ENCODE data around the gene ABCG1. TPM values are rescaled to one million over a fixed set of nuclear protein-coding genes. Genes with fewer than 3 reads are reported as not detected.

The ABCG1 gene
- total and polyA plus RNA-seq, 2 of the 4 experiments (the other 2 are of a cell fraction): 0.19 to 0.36 TPM

GRCh38 chr21:42187976-42188653, 30.8 kb upstream of the ABCG1 start:
- dilution Hi-C loops (cut with HindIII; ENCODE audit: low sequenced_read_pairs, unreplicated experiment): no loop called here
- H3K18ac ChIP-seq (ENCODE audit: low read depth, low read length): no peak overlapping the region
- no peak overlapping the region for H3K9ac ChIP-seq (ENCODE audit: low read depth, low read length)
- H3K9me3 ChIP-seq (ENCODE audit: control insufficient read depth, insufficient read depth, low read length): no peaks in the 10 kb centered on the region
- no peak overlapping the region for H3K4ac ChIP-seq (ENCODE audit: low read depth, low read length)
- H2AK5ac ChIP-seq (ENCODE audit: low read depth, low read length): no peak overlapping the region
- no peak overlapping the region for H3K56ac ChIP-seq (ENCODE audit: extremely low read depth, insufficient read depth, low read length)
- H2BK5ac ChIP-seq (ENCODE audit: low read depth, low read length, poor library complexity, severe bottlenecking): no peak overlapping the region
- no peaks in the 10 kb centered on the region; the same call in 1 of the 2 replicates for H3K4me1 ChIP-seq (ENCODE audit: control insufficient read depth, insufficient read depth, low read length)
- ChIA-PET POLR2A (ENCODE audit: unreplicated experiment) (no interaction called here), CTCF (no interaction called here)
- no peak overlapping the region for H3K4me2 ChIP-seq (ENCODE audit: low read depth, low read length)
- H3K27me3 ChIP-seq (ENCODE audit: control insufficient read depth, insufficient read depth, low read length): peaks cover 15% of the 10 kb centered on the region; the same call in 1 of the 2 replicates
- H3K36me3 ChIP-seq (ENCODE audit: control insufficient read depth, insufficient read depth, low read length): no peaks in the 10 kb centered on the region
- H3K79me1 ChIP-seq (ENCODE audit: low read depth in 1 of 2, low read length in 2 of 2): no peaks in the 10 kb centered on the region
- in situ Hi-C loops (cut with MboI; ENCODE audit: low sequenced_read_pairs): no loop called here
- no peaks in the 10 kb centered on the region for H4K20me1 ChIP-seq (ENCODE audit: insufficient read depth, low read length)
- no peak overlapping the region for H4K5ac ChIP-seq (ENCODE audit: low read depth, low read length)
- no peak; the same call in 1 of the 2 replicates for ATAC-seq (ENCODE audit: low read depth)
- DNase-seq: no peak
- intact Hi-C loops (cut with micrococcal nuclease): no loop called here
- no peak overlapping the region for H3K14ac ChIP-seq (replicated peaks; ENCODE audit: low read depth, low read length)
- no peak overlapping the region for H3K27ac ChIP-seq (ENCODE audit: insufficient read depth, low read length)
- H2AK9ac ChIP-seq (replicated peaks; ENCODE audit: low read depth, low read length, poor library complexity): no peak overlapping the region
- H3K4me3 ChIP-seq (ENCODE audit: insufficient read depth, low read depth, low read length): no peak overlapping the region
- H2BK120ac ChIP-seq (ENCODE audit: low read depth, low read length): no peak overlapping the region
- H2AFZ ChIP-seq (replicated peaks; ENCODE audit: low read length, poor library complexity): no peak overlapping the region
- H2BK20ac ChIP-seq (ENCODE audit: low read depth, low read length): no peak overlapping the region
- TF ChIP-seq MAFK (IDR thresholded peaks at IDR 0.05; ENCODE audit: low read depth, low read length) (no peak), POLR2A (IDR thresholded peaks at IDR 0.05; ENCODE audit: low read depth, low read length) (no peak), RFX5 (IDR thresholded peaks at IDR 0.05; ENCODE audit: low read depth, low read length) (no peak), MAZ (IDR thresholded peaks at IDR 0.05; ENCODE audit: borderline replicate concordance, low read depth, low read length) (no peak), USF2 (IDR thresholded peaks at IDR 0.05; ENCODE audit: low read depth, low read length) (no peak), ELK1 (IDR thresholded peaks at IDR 0.05; ENCODE audit: borderline replicate concordance, low read depth, low read length) (no peak), BHLHE40 (IDR thresholded peaks at IDR 0.05; ENCODE audit: low read depth, low read length) (no peak), CHD1 (IDR thresholded peaks at IDR 0.05; ENCODE audit: low read depth, low read length) (no peak), RCOR1 (IDR thresholded peaks at IDR 0.05; ENCODE audit: insufficient replicate concordance, low read length) (no peak), RAD21 (IDR thresholded peaks at IDR 0.05; ENCODE audit: low read length) (no peak), NFE2L2 (IDR thresholded peaks at IDR 0.05; ENCODE audit: low read depth, low read length) (no peak), SMC3 (IDR thresholded peaks at IDR 0.05; ENCODE audit: low read depth, low read length) (no peak), MXI1 (IDR thresholded peaks at IDR 0.05; ENCODE audit: borderline replicate concordance, low read depth, low read length) (no peak), CTCF (conservative IDR thresholded peaks at IDR 0.05; ENCODE audit: low read depth, low read length) (no peak), FOS (IDR thresholded peaks at IDR 0.05; ENCODE audit: low read depth, low read length) (no peak), CEBPB (IDR thresholded peaks at IDR 0.05; ENCODE audit: low read depth, low read length) (no peak)
- H4K91ac ChIP-seq (ENCODE audit: insufficient read depth, low read depth, low read length): no peak overlapping the region
- WGBS, 2 experiments (ENCODE audit: extremely low coverage in 2 of 2, insufficient read length in 1 of 2): 33% methylated on average over 1 of the region's 8 CpGs; no CpG with 5 or more reads in 1 of the 2 experiments
- H2BK15ac ChIP-seq (ENCODE audit: low read depth, low read length): no peak overlapping the region
- BruUV-seq (replicated peaks): no TSS peak
- no peak overlapping the region for H4K8ac ChIP-seq (ENCODE audit: low read depth in 2 of 2, low read length in 2 of 2)
- no peak overlapping the region for H3K23ac ChIP-seq (ENCODE audit: low read depth, low read length)
- peaks cover 10% of the 10 kb centered on the region for H3K9me1 ChIP-seq (ENCODE audit: insufficient read depth, low read length)
